Heart left ventricle (tissue), 13 donors: ENCODE results near the gene FLYWCH1.

Experiments
- POLR2A ChIP-seq, 2 donors: fragments of 450-650 bp; IDR thresholded peaks; one replicate each; pipeline ENCODE4 v1.6.1; 2017; ENCODE audit warnings: antibody characterized with exemption in 2 of 2, mild to moderate bottlenecking in 2 of 2, moderate library complexity in 2 of 2
- TF ChIP-seq, protein P1 (sequence below), 12 donors: fragments of 200-600 bp; sonication (generic) in 4 of 12; IDR thresholded peaks; one replicate each; pipeline versions ENCODE4 v1.5.0 to v1.8.0; 2018 to 2022; ENCODE audit warnings: antibody characterized with exemption in 12 of 12, mild to moderate bottlenecking in 5 of 12
- donor health status: ischemic (EF 13 %, LVEDD 7.1; RV severe dilation, severe dysfunction).
- donor health status: DM: no; HTN: yes; CAD: no.
- donor health status: DM: no; HTN: no; CAD: no.
- donor health status: ischemic (EF 25% LVEDD 6.9; RV normal size, moderate dysfunction).
- donor health status: ischemic (EF 25% LVEDD 5.7; RV mildly dilated, moderate dysfunction).
- donor health status: ischemic (EF 35%, LVEDD 5.7; RV mildly dilated, moderate dysfunction).
- donor health status: nonischemic (EF 11% LVEDD 7.7; RV severe dilation, severe dysfunction).
- donor health status: DM: yes; HTN: yes; CAD: no.
- donor health status: PGD.
- donor health status: ischemic (EF 29% LVEDD 5.4; RV normal size, mild dysfunction).
- donor health status: nonischemic (EF 23%, LVEDD 6.1; RV moderate dilation, normal function).

- TF ChIP-seq, protein P1, sequence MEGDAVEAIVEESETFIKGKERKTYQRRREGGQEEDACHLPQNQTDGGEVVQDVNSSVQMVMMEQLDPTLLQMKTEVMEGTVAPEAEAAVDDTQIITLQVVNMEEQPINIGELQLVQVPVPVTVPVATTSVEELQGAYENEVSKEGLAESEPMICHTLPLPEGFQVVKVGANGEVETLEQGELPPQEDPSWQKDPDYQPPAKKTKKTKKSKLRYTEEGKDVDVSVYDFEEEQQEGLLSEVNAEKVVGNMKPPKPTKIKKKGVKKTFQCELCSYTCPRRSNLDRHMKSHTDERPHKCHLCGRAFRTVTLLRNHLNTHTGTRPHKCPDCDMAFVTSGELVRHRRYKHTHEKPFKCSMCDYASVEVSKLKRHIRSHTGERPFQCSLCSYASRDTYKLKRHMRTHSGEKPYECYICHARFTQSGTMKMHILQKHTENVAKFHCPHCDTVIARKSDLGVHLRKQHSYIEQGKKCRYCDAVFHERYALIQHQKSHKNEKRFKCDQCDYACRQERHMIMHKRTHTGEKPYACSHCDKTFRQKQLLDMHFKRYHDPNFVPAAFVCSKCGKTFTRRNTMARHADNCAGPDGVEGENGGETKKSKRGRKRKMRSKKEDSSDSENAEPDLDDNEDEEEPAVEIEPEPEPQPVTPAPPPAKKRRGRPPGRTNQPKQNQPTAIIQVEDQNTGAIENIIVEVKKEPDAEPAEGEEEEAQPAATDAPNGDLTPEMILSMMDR (IDR thresholded peaks at IDR 0.05), result no peak
- peak; percentile 96 to 99 for TF ChIP-seq POLR2A (IDR thresholded peaks at IDR 0.05)
These were observed 6.3 kb upstream of the FLYWCH1 start for GRCh38 chr16:2905241-2905987.
